ENCODE measurements around the gene PCDHGC3.

The PCDHGC3 gene

DNA sequence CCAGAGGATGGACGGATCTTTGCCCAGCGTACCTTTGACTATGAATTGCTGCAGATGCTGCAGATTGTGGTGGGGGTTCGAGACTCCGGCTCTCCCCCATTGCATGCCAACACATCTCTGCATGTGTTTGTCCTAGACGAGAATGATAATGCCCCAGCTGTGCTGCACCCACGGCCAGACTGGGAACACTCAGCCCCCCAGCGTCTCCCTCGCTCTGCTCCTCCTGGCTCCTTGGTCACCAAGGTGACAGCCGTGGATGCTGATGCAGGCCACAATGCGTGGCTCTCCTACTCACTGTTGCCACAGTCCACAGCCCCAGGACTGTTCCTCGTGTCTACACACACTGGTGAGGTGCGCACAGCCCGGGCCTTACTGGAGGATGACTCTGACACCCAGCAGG lies 15.0 kb downstream of the PCDHGC3 start:
- H3K4me1 ChIP-seq (ENCODE audit: control insufficient read depth in 1 of 2, insufficient read depth in 1 of 2, low read depth in 1 of 2, low read length in 1 of 2): peaks cover 0 to 14% of the 10 kb centered on the region in 2 experiments
- no peaks in the 10 kb centered on the region for H3K36me3 ChIP-seq
- peaks cover 100% of the 10 kb centered on the region for H3K27me3 ChIP-seq
- no peak overlapping the region for H3K27ac ChIP-seq
- no peaks in the 10 kb centered on the region for H3K9me3 ChIP-seq
- TF ChIP-seq, protein P1, sequence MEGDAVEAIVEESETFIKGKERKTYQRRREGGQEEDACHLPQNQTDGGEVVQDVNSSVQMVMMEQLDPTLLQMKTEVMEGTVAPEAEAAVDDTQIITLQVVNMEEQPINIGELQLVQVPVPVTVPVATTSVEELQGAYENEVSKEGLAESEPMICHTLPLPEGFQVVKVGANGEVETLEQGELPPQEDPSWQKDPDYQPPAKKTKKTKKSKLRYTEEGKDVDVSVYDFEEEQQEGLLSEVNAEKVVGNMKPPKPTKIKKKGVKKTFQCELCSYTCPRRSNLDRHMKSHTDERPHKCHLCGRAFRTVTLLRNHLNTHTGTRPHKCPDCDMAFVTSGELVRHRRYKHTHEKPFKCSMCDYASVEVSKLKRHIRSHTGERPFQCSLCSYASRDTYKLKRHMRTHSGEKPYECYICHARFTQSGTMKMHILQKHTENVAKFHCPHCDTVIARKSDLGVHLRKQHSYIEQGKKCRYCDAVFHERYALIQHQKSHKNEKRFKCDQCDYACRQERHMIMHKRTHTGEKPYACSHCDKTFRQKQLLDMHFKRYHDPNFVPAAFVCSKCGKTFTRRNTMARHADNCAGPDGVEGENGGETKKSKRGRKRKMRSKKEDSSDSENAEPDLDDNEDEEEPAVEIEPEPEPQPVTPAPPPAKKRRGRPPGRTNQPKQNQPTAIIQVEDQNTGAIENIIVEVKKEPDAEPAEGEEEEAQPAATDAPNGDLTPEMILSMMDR (IDR thresholded peaks at IDR 0.05): no peak
- no peak overlapping the region for H3K4me3 ChIP-seq (ENCODE audit: low read depth in 1 of 2, low read length in 1 of 2)

- Histone ChIP-seq H3K27me3 (peaks cover 100% of the 10 kb centered on the region), H3K9me3 (no peaks in the 10 kb centered on the region), H3K36me3 (no peaks in the 10 kb centered on the region), H3K4me3 (ENCODE audit: low read depth in 1 of 2, low read length in 1 of 2) (no peak overlapping the region), H3K27ac (no peak overlapping the region), H3K4me1 (ENCODE audit: control insufficient read depth in 1 of 2, insufficient read depth in 1 of 2, low read depth in 1 of 2, low read length in 1 of 2) (peaks cover 0 to 14% of the 10 kb centered on the region in 2 experiments)
- TF ChIP-seq, protein P1 (IDR thresholded peaks at IDR 0.05): no peak
Measured at GRCh38 chr5:141491323-141492167, 15.8 kb downstream of the PCDHGC3 start.

DNA sequence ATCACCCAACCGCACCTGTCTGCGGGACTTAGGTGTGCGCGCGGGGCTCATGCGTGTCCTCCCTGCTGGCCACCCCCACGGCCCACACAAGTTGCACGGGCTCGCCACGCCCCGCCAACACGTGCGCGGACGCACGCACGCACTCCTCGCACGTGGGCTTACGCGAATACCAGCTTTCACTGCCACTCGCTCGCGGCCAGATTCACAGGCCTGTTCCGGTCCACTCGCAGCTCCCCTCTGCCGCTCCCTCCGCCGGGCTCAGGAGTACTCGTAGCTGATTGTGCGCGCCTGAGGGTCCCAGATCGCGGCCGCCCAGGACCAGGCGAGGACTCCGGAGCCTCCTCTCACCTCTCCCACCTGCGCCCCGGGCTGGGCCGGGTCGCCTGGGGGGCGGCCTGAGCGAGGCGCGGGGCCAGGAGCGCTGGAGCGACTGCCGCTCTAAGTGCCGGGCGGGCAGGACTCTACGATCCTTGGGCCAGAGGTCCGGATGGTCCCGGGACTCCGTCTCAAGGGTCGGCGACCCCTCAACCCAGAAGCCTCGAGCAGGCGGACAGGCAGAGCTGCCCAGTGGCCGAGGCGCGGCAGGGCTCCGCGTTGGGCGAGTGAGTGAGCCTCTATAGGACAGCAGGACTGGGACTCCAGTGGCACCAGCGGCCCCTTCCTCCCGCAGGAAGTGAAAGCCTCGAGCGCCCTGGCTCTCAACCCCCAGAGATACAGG lies 16.6 kb downstream of the PCDHGC3 start:
- TF ChIP-seq, protein P1 (IDR thresholded peaks at IDR 0.05): no peak
- Histone ChIP-seq H3K9me3 (no peaks in the 10 kb centered on the region), H3K27me3 (peaks cover 100% of the 10 kb centered on the region), H3K4me3 (ENCODE audit: low read depth in 1 of 2, low read length in 1 of 2) (no peak overlapping the region), H3K4me1 (ENCODE audit: control insufficient read depth in 1 of 2, insufficient read depth in 1 of 2, low read depth in 1 of 2, low read length in 1 of 2) (peaks cover 0 to 14% of the 10 kb centered on the region in 2 experiments), H3K27ac (no peak overlapping the region), H3K36me3 (no peaks in the 10 kb centered on the region)

DNA sequence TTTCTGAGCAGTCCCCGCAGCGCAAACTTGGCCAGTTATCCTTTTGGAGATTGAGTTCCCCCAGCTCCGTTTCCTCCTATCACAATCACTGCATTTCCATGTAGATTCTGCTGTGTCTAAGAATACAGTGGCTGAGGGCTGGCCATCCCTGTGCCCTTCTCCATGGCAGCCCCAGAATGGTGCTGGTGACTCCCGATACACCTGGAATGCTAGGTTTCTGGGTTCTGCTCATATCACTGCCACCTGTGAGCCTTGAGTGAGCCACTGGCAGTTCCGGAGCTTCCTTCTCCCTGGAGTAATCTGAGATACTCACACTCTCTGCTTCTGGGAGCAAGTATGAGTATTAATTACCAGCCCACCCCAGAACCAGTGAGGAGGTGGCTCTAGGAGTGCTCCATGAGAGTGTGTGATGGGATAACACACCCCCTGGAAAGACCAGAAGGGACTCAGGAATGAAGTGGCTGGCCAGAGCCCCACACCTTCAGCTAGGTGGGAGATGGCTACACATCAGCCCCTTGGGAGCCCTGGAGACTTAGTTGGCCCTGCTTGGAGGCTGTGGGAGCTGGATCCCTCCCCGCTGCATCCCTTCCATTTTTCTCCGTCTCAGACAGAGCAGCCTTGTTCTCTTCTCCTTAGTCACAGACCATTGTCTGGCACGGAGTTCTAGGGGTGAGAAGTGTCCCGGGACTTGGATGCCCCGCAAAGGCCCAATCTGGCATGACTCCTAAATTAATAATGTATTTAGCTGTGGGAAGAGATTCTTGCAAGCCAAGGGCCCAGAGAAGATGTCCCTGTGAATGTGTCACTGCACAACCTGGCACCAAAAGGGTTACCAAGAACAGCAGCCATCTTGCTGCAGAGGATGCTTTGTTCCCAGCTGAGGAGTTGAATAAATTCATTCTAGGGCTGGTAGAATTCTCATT lies 18.0 kb downstream of the PCDHGC3 start:
- H3K36me3 ChIP-seq: no peaks in the 10 kb centered on the region
- TF ChIP-seq, protein P1 (IDR thresholded peaks at IDR 0.05): no peak
- no peak overlapping the region for H3K27ac ChIP-seq
- H3K4me3 ChIP-seq (ENCODE audit: low read depth in 1 of 2, low read length in 1 of 2): no peak overlapping the region
- no peaks in the 10 kb centered on the region for H3K9me3 ChIP-seq
- peaks cover 0 to 14% of the 10 kb centered on the region in 2 experiments for H3K4me1 ChIP-seq (ENCODE audit: control insufficient read depth in 1 of 2, insufficient read depth in 1 of 2, low read depth in 1 of 2, low read length in 1 of 2)
- peaks cover 100% of the 10 kb centered on the region for H3K27me3 ChIP-seq

DNA sequence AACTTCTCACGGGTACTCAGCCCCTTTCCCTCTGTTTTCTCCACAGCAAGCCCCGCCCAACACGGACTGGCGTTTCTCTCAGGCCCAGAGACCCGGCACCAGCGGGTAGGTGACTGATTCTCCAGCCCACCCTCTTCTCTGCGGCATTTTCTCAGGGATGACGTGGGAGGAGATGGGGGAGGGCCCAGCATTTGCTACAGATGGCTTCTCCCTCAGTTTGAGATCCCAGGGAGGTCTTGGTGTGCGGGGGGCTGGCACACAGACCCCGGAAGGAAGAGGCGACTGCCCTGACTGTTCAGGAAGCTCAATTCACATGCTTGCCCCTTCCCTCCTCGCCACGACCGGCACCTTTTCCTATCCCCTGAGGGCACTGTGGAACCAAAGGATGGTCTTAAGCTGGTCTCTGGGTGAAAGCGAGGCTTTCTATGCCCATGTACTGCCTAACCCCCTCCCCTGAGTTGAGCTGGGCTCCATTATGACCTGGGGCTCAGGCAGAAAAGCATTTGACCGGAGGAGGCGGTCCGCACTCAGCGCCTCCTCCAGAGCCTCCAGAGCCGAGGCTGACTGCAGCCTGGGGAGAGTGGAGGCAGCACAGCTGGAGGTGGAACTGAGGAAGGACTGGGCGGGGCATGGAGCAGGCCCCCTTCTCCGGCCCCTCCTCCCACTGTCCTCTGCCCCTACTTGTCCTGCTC lies 19.1 kb downstream of the PCDHGC3 start:
- Histone ChIP-seq H3K36me3 (no peaks in the 10 kb centered on the region), H3K4me3 (ENCODE audit: low read depth in 1 of 2, low read length in 1 of 2) (no peak overlapping the region), H3K27me3 (peaks cover 96% of the 10 kb centered on the region), H3K27ac (no peak overlapping the region), H3K9me3 (no peaks in the 10 kb centered on the region), H3K4me1 (ENCODE audit: control insufficient read depth in 1 of 2, insufficient read depth in 1 of 2, low read depth in 1 of 2, low read length in 1 of 2) (peaks cover 0 to 14% of the 10 kb centered on the region in 2 experiments)
- TF ChIP-seq, protein P1 (IDR thresholded peaks at IDR 0.05): no peak
